LHCN-M2 (cell line): ENCODE measurements around the gene CASP7. TPM values are rescaled to one million over a fixed set of nuclear protein-coding genes. Genes with fewer than 3 reads are reported as not detected.
A peak's percentile ranks its signal among the peaks of the same experiment; 100 is the strongest.
"Not testable (repeated sequence)": the region's sequence is repeated elsewhere in the genome, so short reads cannot be mapped to it uniquely, and the experiment has no call there.

Experiments used
- DNase-seq: peaks from one replicate; pipeline ENCODE4 v3.0.0-alpha.2; 2012; ENCODE audit warnings: low read depth
- total RNA-seq: library from RNA; depleted of rRNA; stranded (reverse); fragments of >200 nt; gene quantifications from 2 replicates; pipeline ENCODE4 v1.2.3, GENCODE V29; 2014; rRNA removed

Gene CASP7
- total RNA-seq, 1 experiment from 2014 or later, result 25.8 TPM

DNA sequence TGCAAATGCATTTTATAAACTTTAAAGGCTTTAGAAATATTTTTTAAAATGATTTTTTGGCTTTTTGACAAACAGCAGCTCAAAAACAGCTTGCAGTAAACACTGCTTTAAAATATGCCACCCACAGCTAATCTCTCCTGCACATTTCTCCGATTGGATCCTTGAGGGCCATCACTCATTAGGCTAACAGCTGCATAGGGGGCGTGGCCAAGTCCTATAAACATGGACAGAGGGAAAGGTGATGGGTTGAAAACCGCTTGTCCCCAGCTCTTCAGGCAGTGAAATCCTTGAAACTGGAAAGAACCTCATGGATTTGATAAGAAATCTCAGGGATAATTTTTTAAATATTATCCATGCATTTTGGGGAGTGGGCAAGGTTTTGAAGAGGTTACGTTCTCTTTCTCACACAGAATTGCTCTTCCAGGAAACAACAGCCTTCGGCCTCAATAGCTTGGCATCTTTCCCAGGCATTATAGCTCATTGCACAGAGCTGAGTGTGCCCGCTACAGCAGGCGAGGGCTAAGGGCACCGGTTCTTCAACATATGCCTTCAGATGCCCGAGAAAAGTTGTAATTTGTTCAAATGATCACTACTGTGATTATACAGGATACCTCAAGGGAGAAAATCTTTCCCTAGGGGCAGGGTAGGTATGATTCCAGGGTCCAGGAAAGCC lies 73.4 kb downstream of the CASP7 start:
- DNase-seq, result peak; percentile 50

GRCh38 chr10:113754125-113754524 lies 74.4 kb downstream of the CASP7 start:
- DNase-seq, result no peak

GRCh38 chr10:113754768-113755167 lies 75.1 kb downstream of the CASP7 start:
- DNase-seq, result no peak

DNA sequence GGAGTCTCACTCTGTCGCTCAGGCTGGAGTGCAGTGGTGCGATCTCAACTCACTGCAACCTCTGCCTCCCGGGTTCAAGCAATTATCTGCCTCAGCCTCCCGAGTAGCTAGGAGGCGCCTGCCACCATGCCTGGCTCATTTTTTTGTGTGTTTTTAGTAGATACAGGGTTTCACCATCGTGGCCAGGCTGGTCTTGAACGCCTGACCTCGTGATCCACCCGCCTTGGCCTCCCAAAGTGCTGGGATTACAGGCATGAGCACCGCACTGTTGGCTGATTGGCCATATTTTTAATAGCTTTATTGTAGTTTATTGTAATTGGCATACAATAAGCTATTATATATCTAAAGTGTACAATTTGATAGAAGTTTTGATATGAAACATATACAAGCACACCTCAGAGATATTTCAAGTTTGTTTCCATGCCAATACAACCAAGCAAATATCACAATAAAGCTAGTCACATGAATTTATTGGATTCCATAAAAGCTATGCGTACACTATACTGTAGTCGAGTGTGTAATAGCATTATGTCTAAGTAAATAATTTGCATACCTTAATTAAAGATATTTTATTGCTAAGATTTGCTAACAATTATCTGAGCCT lies 77.3 kb downstream of the CASP7 start:
- DNase-seq, result no peak

DNA sequence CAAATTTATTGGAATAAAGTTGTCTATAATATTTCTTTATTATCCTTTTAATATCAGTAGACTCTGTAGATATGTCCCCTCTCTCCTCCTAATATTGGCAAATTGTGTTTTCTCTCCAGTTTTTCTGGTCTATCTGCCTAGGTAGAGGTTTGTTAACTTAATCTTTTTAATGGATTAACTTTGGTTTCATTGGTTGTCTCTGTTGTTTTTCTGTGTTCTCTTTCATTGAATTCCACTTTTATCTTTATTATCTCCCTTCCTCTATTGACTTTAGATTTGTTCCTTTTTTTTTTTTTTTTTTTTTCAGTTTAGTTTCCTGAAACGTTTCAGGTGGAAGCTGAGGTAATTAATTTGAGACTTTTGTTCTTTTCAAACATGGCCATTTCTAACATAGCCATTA lies 82.4 kb downstream of the CASP7 start:
- DNase-seq, result no peak

DNA sequence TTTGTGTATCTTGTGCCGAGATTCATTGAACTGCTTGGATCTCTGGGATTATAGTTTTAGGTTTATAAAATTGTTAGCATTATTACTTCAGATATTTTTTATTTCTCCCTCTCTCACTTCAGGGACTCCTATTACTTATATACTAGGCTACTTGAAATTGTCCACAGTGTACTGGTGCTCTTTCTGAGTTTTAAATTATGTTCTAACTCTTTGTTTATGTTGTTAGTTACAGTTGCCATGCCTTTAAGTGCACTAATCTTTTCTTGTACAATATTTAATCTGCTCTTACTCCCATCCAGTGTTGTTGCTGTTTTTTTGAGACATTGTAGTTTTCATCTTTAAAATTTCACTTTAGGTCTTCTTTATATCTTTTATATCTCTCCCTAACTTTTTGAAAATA lies 84.9 kb downstream of the CASP7 start:
- no peak for DNase-seq

DNA sequence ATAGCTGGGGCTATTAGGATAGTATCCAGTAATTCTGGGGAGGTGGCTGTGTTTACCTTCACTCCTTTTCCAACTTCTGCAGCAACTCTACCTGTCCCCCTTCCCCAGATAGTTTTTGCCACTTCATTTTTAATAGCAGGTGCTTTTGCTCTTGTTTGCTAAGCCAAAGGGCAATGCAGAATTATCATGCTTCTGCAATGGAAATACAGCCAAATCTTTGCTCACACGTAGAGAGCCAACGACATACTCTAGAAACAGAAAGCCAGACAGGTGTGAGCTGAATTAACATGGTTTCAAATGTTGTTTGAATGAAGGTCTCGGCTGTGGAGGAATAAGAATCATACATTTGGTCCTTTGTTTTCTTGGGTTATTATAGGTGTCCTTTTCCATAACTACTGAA lies 86.2 kb downstream of the CASP7 start:
- DNase-seq, result no peak

- no peak for DNase-seq
Measured at GRCh38 chr10:113767222-113767621, 87.5 kb downstream of the CASP7 start.

DNA sequence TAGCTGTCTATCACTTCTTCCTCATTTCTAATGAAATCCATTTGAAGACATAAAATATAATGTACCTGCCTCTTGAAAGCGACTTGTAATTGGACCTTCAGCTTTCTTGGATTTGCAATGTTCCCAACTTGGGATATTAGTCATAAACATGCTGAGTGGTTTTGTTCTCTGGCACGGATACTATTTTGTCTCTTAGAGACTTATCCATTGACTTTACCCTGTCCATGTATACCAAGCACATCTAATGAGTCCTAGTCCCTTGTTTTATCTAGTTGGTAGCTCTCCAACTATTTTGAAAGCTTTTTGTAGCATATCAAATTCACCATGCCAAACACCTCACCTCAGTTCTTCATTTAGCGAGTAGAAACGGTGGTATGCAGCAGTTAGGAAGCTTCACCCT lies 90.6 kb downstream of the CASP7 start:
- DNase-seq, result no peak

DNA sequence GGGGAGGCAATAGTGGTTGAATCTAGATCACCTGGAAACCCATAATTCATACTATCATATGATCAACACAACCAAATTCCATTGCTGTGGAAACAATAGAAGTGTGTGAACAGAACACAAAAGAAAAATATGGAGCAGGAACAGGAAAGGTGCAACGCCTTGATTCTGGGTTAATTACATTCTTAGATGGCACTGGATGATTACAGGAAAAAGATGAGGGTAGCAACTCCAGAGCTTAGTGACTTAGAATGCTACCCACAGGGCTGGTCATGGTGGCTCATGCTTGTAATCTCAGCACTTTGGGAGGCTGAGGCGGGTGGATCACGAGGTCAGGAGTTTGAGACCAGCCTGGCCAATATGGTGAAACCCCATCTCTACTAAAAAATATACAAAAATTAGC lies 91.4 kb downstream of the CASP7 start:
- DNase-seq, result not testable (repeated sequence)

DNA sequence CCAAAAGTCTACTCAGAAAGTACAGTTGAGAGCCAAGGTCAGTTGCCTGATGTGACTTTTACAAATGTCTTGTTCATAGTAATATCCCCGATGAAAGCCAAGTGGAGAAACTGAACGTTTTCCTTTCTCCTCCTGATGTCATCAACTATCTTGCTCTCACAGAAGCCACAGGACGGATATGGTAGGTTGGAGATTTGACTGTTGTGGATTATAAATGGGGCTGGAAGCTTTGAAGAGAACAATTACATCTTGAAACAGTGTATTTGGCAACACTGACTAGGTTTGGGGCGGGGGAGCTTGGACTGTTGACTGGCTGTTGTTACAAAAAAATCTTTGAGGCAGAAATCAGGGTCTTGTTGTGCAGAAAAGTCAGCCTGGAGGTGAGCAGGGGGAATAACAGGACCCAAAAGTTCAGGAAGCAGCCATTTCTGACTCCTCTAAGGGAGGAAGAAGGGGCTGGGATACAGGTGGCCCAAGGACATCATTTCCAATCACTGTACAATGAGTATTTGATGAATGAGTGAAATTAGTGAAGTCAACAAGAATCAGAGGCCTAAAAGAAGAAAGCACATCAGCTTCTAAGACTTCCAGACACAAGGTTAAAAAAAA lies 96.1 kb downstream of the CASP7 start:
- no peak for DNase-seq

GRCh38 chr10:113776553-113776952 lies 96.8 kb downstream of the CASP7 start:
- DNase-seq, result no peak

Other genes starting within 250 kb of the CASP7 start
- not detected in 2 replicates for gene HABP2, start 126.9 kb upstream of the CASP7 start, total RNA-seq
- 0.06 TPM in 1 of 2 replicates, not detected in the other for gene NRAP, start 15.9 kb upstream of the CASP7 start, total RNA-seq
- not detected in 2 replicates for gene PLEKHS1, start 71.8 kb downstream of the CASP7 start, total RNA-seq
- 6.3 and 6.8 TPM in 2 replicates for gene DCLRE1A, start 174.2 kb downstream of the CASP7 start, total RNA-seq
- gene NHLRC2, start 174.7 kb downstream of the CASP7 start, total RNA-seq, result 18.5 and 19.2 TPM in 2 replicates